VCaP (cell line): Measurements from ENCODE around the gene KDM2B.

ENCODE experiments used
- H3K27ac ChIP-seq: fragments of 450-650 bp; 2 replicates; pipeline ENCODE4 v1.5.1; 2017
- CTCF ChIP-seq: fragments of 450-650 bp; conservative IDR thresholded peaks from 2 replicates; pipeline ENCODE4 v1.5.1; 2017; ENCODE audit warnings: mild to moderate bottlenecking, moderate library complexity

KDM2B gene

GRCh38 chr12:121440768-121441167, 140.1 kb downstream of the KDM2B start:
- H3K27ac ChIP-seq: no peak overlapping the region
- TF ChIP-seq CTCF: no peak

GRCh38 chr12:121439715-121440114, 141.1 kb downstream of the KDM2B start:
- H3K27ac ChIP-seq: no peak overlapping the region
- TF ChIP-seq CTCF: no peak

GRCh38 chr12:121438905-121439304, 141.9 kb downstream of the KDM2B start:
- no peak for TF ChIP-seq CTCF
- H3K27ac ChIP-seq: no peak overlapping the region

GRCh38 chr12:121436706-121437105, 144.1 kb downstream of the KDM2B start:
- no peak for TF ChIP-seq CTCF
- H3K27ac ChIP-seq: no peak overlapping the region

GRCh38 chr12:121432740-121433480, 147.9 kb downstream of the KDM2B start:
- no peak for TF ChIP-seq CTCF
- no peak overlapping the region for H3K27ac ChIP-seq

GRCh38 chr12:121430833-121431415, 149.9 kb downstream of the KDM2B start:
- no peak for TF ChIP-seq CTCF
- H3K27ac ChIP-seq: no peak overlapping the region

- H3K27ac ChIP-seq: no peak overlapping the region
- TF ChIP-seq CTCF: no peak
Measured at GRCh38 chr12:121428883-121429282, 151.9 kb downstream of the KDM2B start.
